Germinal center (tissue), 1 donor: ENCODE data around the gene LRRC4C.
"Not testable (repeated sequence)": the region's sequence is repeated elsewhere in the genome, so short reads cannot be mapped to it uniquely, and the experiment has no call there.

Experiments used
- DNase-seq: peaks from one replicate; pipeline ENCODE4 v3.0.0; 2012; ENCODE audit warnings: mixed read lengths, low spot score

The LRRC4C gene

GRCh38 chr11:40168414-40168813 lies 1291.0 kb downstream of the LRRC4C start:
- no peak for DNase-seq

- DNase-seq, result not testable (repeated sequence)
These were observed 1291.6 kb downstream of the LRRC4C start for GRCh38 chr11:40167805-40168204.

GRCh38 chr11:40166892-40167291 lies 1292.6 kb downstream of the LRRC4C start:
- DNase-seq, result no peak

- no peak for DNase-seq
These were observed 1296.3 kb downstream of the LRRC4C start for GRCh38 chr11:40162901-40163883.

GRCh38 chr11:40161854-40162410 lies 1297.5 kb downstream of the LRRC4C start:
- no peak for DNase-seq

GRCh38 chr11:40160418-40160817 lies 1299.0 kb downstream of the LRRC4C start:
- no peak for DNase-seq

GRCh38 chr11:40149721-40150120 lies 1309.7 kb downstream of the LRRC4C start:
- no peak for DNase-seq

GRCh38 chr11:40140560-40140959 lies 1318.9 kb downstream of the LRRC4C start:
- DNase-seq, result no peak

- DNase-seq, result no peak
These were observed 1319.9 kb downstream of the LRRC4C start for GRCh38 chr11:40139536-40139935.

GRCh38 chr11:40139066-40139465 lies 1320.4 kb downstream of the LRRC4C start:
- no peak for DNase-seq

GRCh38 chr11:40134820-40135570 lies 1324.5 kb downstream of the LRRC4C start:
- no peak for DNase-seq

GRCh38 chr11:40133498-40133897 lies 1326.0 kb downstream of the LRRC4C start:
- DNase-seq, result no peak

- no peak for DNase-seq
These were observed 1326.5 kb downstream of the LRRC4C start for GRCh38 chr11:40132912-40133311.

- DNase-seq, result no peak
These were observed 1329.0 kb downstream of the LRRC4C start for GRCh38 chr11:40130427-40130826.

GRCh38 chr11:40129266-40129665 lies 1330.2 kb downstream of the LRRC4C start:
- DNase-seq, result no peak

GRCh38 chr11:40125054-40125453 lies 1334.4 kb downstream of the LRRC4C start:
- no peak for DNase-seq

- DNase-seq, result no peak
These were observed 1339.8 kb downstream of the LRRC4C start for GRCh38 chr11:40119661-40120060.

GRCh38 chr11:40118780-40119179 lies 1340.7 kb downstream of the LRRC4C start:
- no peak for DNase-seq

- DNase-seq, result no peak
These were observed 1341.4 kb downstream of the LRRC4C start for GRCh38 chr11:40118026-40118425.

- no peak for DNase-seq
These were observed 1354.4 kb downstream of the LRRC4C start for GRCh38 chr11:40104941-40105550.

GRCh38 chr11:40100781-40101180 lies 1358.7 kb downstream of the LRRC4C start:
- no peak for DNase-seq

GRCh38 chr11:40100162-40100553 lies 1359.3 kb downstream of the LRRC4C start:
- DNase-seq, result no peak
